ENCODE results near the gene ZACN. TPM values are rescaled to one million over a fixed set of nuclear protein-coding genes. Genes with fewer than 3 reads are reported as not detected.

Gene ZACN
- total RNA-seq, 2 experiments from 2014 or later: 0.76 to 1.2 TPM

DNA sequence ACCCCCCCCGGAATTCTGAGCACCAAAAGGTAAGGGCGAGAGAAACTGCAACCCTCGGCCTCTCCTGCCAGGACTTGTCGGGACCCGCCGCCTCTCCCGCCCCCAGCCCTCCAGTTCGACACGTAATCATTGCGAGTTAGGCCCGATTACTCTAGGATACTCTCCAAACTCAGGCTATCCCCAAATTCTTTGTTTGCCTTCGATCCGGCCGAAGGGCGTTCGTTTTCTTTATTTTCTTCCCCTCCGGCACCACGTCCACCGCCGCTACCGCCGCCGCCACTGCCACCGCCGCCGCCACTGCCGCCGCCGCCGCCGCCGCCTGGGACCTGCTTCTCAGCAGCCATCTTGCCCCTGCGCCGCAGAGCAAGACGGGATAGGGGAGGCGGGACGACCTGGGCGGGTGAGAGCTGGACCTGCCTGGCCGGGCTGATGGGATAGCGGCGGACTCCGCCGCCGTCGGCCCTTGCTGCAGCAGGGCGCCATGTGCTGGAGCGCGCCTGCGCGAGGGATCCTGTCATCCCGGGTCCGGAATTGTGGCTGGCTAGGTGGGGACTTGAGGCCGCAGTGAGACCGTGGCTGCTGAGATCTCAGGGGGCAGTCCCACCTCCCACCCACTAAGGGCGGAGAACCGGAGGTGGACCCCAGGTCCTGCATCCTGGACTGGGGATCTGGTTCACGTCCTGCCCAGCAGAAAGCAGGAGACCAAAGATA, 6.7 kb upstream of the ZACN start, which contains the start of gene SRP68:
Gene SRP68 (minus strand): TSS at position 370 of the 711 bp plus-strand sequence. CDS start 26 bp downstream, at position 344.
- peak; percentile 90 for DNase-seq (ENCODE audit: low spot score)
- no TSS peak for BruUV-seq (replicated peaks)
- POLR2A ChIA-PET: interaction anchor here (0.8 to 2.3 kb wide), 3 partner anchors 23 to 188 kb away, joined by 5 to 12 read pairs (median 6); no protein-coding TSS in a partner anchor
- H3K9me3 ChIP-seq (ENCODE audit: low read length): no peaks in the 10 kb centered on the region
- 0 out of 2 replicates have a peak, but pooled peaks cover 4% of the 10 kb centered on the region for H4K20me1 ChIP-seq (ENCODE audit: insufficient read depth, low read length)
- TF ChIP-seq CTCF (conservative IDR thresholded peaks at IDR 0.05; ENCODE audit: low read length) (no peak), EZH2phosphoT487 (IDR thresholded peaks at IDR 0.05; ENCODE audit: borderline replicate concordance, low read depth, low read length) (no peak)
- intact Hi-C loops (cut with micrococcal nuclease; ENCODE audit: unreplicated experiment): loop anchor here (1.0 to 5.0 kb wide), 5 partner anchors 58 to 282 kb away; partner anchors contain the start of genes ACOX1, TEN1, UBALD2 and WBP2
- CTCF ChIA-PET (ENCODE audit: unreplicated experiment): no interaction called here
- H3K27ac ChIP-seq (ENCODE audit: low read depth, low read length, poor library complexity, severe bottlenecking): peak within 1 kb of the TSS; percentile 72
- no peaks in the 10 kb centered on the region for H3K9me2 ChIP-seq (ENCODE audit: insufficient read depth, low read length)
- peaks cover 20% of the 10 kb centered on the region for H3K4me1 ChIP-seq (ENCODE audit: insufficient read depth, low read length, poor library complexity, severe bottlenecking)
- peaks cover 25% of the 10 kb centered on the region for H3K36me3 ChIP-seq (ENCODE audit: insufficient read depth, low read length)
- peak within 1 kb of the TSS; percentile 74 for H3K4me2 ChIP-seq (ENCODE audit: low read length)
- H2AFZ ChIP-seq (ENCODE audit: low read length): peak within 1 kb of the TSS; percentile 87
- H3K4me3 ChIP-seq (ENCODE audit: low read depth, low read length, poor library complexity, severe bottlenecking): peak within 1 kb of the TSS; percentile 78
- peaks cover 48% of the 10 kb centered on the region for H3K79me2 ChIP-seq (ENCODE audit: insufficient read depth, low read depth, low read length)

DNA sequence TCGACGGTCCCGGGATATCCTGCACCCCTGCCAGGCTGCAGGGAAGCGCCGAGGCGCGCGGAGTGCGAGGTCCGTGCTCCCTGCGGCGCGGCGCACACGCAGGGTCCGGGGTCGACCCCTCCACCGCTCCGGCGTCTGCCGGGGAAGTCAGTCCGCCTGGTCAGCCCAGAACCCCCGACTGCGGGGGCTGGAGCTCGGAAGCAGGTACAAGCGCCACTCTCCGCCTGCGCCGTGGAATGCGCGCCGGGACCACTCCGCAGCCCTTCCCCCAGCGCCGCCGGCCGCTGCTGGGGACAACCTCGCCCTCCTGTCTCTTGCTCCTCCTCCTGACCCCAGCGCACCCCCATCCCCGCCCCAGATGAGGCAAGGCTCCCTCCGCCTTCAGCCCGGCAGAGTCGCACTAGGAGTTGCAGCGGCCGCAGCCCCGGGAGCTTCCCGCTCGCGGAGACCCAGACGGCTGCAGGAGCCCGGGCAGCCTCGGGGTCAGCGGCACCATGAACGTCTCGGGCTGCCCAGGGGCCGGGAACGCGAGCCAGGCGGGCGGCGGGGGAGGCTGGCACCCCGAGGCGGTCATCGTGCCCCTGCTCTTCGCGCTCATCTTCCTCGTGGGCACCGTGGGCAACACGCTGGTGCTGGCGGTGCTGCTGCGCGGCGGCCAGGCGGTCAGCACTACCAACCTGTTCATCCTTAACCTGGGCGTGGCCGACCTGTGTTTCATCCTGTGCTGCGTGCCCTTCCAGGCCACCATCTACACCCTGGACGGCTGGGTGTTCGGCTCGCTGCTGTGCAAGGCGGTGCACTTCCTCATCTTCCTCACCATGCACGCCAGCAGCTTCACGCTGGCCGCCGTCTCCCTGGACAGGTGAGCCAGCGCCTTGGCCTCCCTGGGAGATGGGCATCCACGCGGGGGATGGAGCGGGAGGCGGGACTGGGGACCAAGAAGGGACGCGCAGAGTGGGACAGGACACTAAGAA, 4.3 kb upstream of the ZACN start, which contains the start of gene GALR2:
Gene GALR2 (plus strand): TSS at position 392 of the 974 bp plus-strand sequence. CDS start 103 bp downstream, at position 495.
- no peak within 1 kb of the TSS for H2AFZ ChIP-seq (ENCODE audit: low read length)
- peaks cover 31% of the 10 kb centered on the region for H3K79me2 ChIP-seq (ENCODE audit: insufficient read depth, low read depth, low read length)
- H3K4me2 ChIP-seq (ENCODE audit: low read length): no peak within 1 kb of the TSS
- no peaks in the 10 kb centered on the region for H3K9me2 ChIP-seq (ENCODE audit: insufficient read depth, low read length)
- H3K27ac ChIP-seq (ENCODE audit: low read depth, low read length, poor library complexity, severe bottlenecking): no peak within 1 kb of the TSS
- H3K36me3 ChIP-seq (ENCODE audit: insufficient read depth, low read length): peaks cover 7% of the 10 kb centered on the region; the same call in 1 of the 2 replicates
- POLR2A ChIA-PET: interaction anchor here (0.5 kb wide), 1 partner anchor 82 kb away, joined by 3 read pairs; no protein-coding TSS in a partner anchor
- intact Hi-C loops (cut with micrococcal nuclease; ENCODE audit: unreplicated experiment): loop anchor here (5.0 kb wide), 1 partner anchor 217 kb away; the partner anchor contains the start of gene WBP2
- peaks cover 25% of the 10 kb centered on the region for H3K4me1 ChIP-seq (ENCODE audit: insufficient read depth, low read length, poor library complexity, severe bottlenecking)
- TF ChIP-seq CTCF (conservative IDR thresholded peaks at IDR 0.05; ENCODE audit: low read length) (no peak), EZH2phosphoT487 (IDR thresholded peaks at IDR 0.05; ENCODE audit: borderline replicate concordance, low read depth, low read length) (no peak)
- H3K9me3 ChIP-seq (ENCODE audit: low read length): no peaks in the 10 kb centered on the region
- 0 out of 2 replicates have a peak, but pooled peaks cover 4% of the 10 kb centered on the region for H4K20me1 ChIP-seq (ENCODE audit: insufficient read depth, low read length)
- no peak within 1 kb of the TSS for H3K4me3 ChIP-seq (ENCODE audit: low read depth, low read length, poor library complexity, severe bottlenecking)
- no TSS peak for BruUV-seq (replicated peaks)
- CTCF ChIA-PET (ENCODE audit: unreplicated experiment): no interaction called here
- no peak for DNase-seq (ENCODE audit: low spot score)

Data from OCI-LY7 (cell line).